Spleen (tissue), 11 donors: Measurements from ENCODE around the gene CNP. TPM values are rescaled to one million over a fixed set of nuclear protein-coding genes. Genes with fewer than 3 reads are reported as not detected.
A peak's percentile ranks its signal among the peaks of the same experiment; 100 is the strongest.
"Not testable (repeated sequence)": the region's sequence is repeated elsewhere in the genome, so short reads cannot be mapped to it uniquely, and the experiment has no call there.

Experiments used
- DNase-seq: peaks from one replicate; pipeline ENCODE4 v3.0.0-alpha.2; 2020
- H3K27ac ChIP-seq, 8 donors: fragments of 200-600 bp; sonication (generic) in 7 of 8; 1 replicate in 4 of 8; 2 replicates in 4 of 8; pipeline versions ENCODE4 v1.5.0 to v1.8.0; 2016 to 2021; ENCODE audit warnings: inconsistent platforms in 4 of 8, mild to moderate bottlenecking in 4 of 8, moderate library complexity in 1 of 8
- H3K27me3 ChIP-seq, 7 donors: fragments of 200-600 bp; sonication (generic) in 6 of 7; replicated peaks in 1 of 7; 1 replicate in 4 of 7; 2 replicates in 3 of 7; pipeline versions ENCODE4 v1.5.0 to v1.8.0; 2016 to 2021; ENCODE audit warnings: inconsistent platforms in 3 of 7, mild to moderate bottlenecking in 1 of 7
- H3K36me3 ChIP-seq, 6 donors: fragments of 200-600 bp; sonication (generic) in 5 of 6; 1 replicate in 4 of 6; 2 replicates in 2 of 6; pipeline versions ENCODE4 v1.5.0 to v1.8.0; 2016 to 2021; ENCODE audit warnings: inconsistent platforms in 2 of 6
- H3K4me1 ChIP-seq, 6 donors: fragments of 200-600 bp; sonication (generic) in 5 of 6; 1 replicate in 3 of 6; 2 replicates in 3 of 6; pipeline versions ENCODE4 v1.5.0 to v1.8.0; 2016 to 2021; ENCODE audit warnings: inconsistent platforms in 3 of 6
- H3K4me3 ChIP-seq, 8 donors: fragments of 200-600 bp; sonication (generic) in 7 of 8; 1 replicate in 4 of 8; 2 replicates in 4 of 8; pipeline versions ENCODE4 v1.5.0 to v1.8.0; 2016 to 2021; ENCODE audit warnings: inconsistent platforms in 4 of 8, mild to moderate bottlenecking in 4 of 8, moderate library complexity in 2 of 8
- H3K9me3 ChIP-seq, 8 donors: fragments of 200-600 bp; sonication (generic) in 7 of 8; 1 replicate in 4 of 8; 2 replicates in 4 of 8; pipeline versions ENCODE4 v1.5.0 to v1.8.0; 2016 to 2021; ENCODE audit warnings: inconsistent platforms in 4 of 8
- CTCF ChIP-seq, 11 experiments: fragments of 200-600 bp in 7 of 11; fragments of 450-650 bp in 4 of 11; sonication (generic) in 4 of 11; IDR thresholded peaks in 8 of 11; conservative IDR thresholded peaks in 3 of 11; 1 replicate in 7 of 11; 2 replicates in 4 of 11; pipeline versions ENCODE4 v1.4.0 to v1.8.0; 2016 to 2021; ENCODE audit warnings: antibody characterized with exemption in 11 of 11, inconsistent platforms in 4 of 11, mild to moderate bottlenecking in 1 of 11
- POLR2A ChIP-seq, 3 donors: fragments of 450-650 bp; IDR thresholded peaks; one replicate each; pipeline ENCODE4 v1.5.1; 2017; ENCODE audit warnings: antibody characterized with exemption in 3 of 3, mild to moderate bottlenecking in 1 of 3
- POLR2AphosphoS5 ChIP-seq, 3 donors: sonication (generic); formaldehyde crosslinking; IDR thresholded peaks; one replicate each; pipeline ENCODE4 v1.5.1; 2017; ENCODE audit warnings: antibody characterized with exemption in 3 of 3
- WGBS, 5 donors: extraction: QIAGEN DNeasy Blood & Tissue Kit in 3 of 5; methylation state at CpG; one replicate each; pipeline versions ENCODE4 v1.1.5 to v1.1.7; 2013 to 2018; 5-methylcytosine and 5-hydroxymethylcytosine counted together
- intact Hi-C: fragments of 100-400 bp; cut with DNase I; formaldehyde crosslinking; loops from one replicate; pipeline ENCODE4 v1.15.0; 2023; ENCODE audit warnings: low total_unique reads
- polyA plus RNA-seq, 3 donors: library from polyadenylated mRNA; stranded (reverse); fragments of 200-250 nt; gene quantifications; one replicate each; pipeline ENCODE4 v1.2.1, GENCODE V29; 2013
- total RNA-seq, 7 donors: library from RNA; depleted of rRNA in 3 of 7; stranded (reverse); fragments of >200 nt in 3 of 7; fragmentation: NEBNext Ultra II Directional in 4 of 7; extraction: Animal tissue kit (Norgen Biotek cat#: 25700) in 4 of 7; gene quantifications; one replicate each; pipeline versions ENCODE4 v1.1.0 to v1.2.1, GENCODE V29; 2016 to 2021
- donor health status: healthy with polysubstance abuse.
- donor health status: DM: no; HTN: no; CAD: no; lungs with moderate emphysema.
- donor health status: DM: no; HTN: no; CAD: no.
- donor health status: Bipolar disorder and iron deficiency.
- donor health status: healthy.
- donor health status: DM: no; HTN: no; CAD: no.
- donor health status: DM: yes; HTN: yes; CAD: no.

The CNP gene
- total and polyA plus RNA-seq, 10 donors: 22.3 to 49.8 (median 41.7) TPM

DNA sequence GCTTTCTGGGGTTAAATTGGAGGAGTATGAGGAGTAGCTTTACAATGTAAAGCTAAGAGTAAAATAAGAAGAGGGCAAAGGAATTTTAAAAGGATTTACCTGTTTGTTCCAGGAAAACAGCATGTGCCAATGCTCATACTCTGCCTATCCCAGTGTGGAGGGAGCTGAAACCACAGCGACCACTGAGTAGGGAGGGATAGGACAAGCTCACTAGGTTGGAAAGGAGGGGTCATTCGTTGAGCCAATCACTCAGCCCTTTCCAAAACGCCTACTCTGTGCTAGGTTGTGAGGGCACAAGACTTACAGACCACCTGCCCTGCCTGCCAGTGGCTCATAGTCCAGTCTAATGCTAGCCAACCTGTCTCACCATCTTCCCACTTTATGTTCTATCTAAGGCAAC, 51.7 kb downstream of the CNP start:
- Histone ChIP-seq H3K36me3 (peaks cover 0 to 36% (median 16%) of the 10 kb centered on the region in 6 donors), H3K4me1 (peaks cover 36 to 91% (median 74%) of the 10 kb centered on the region in 6 donors), H3K27ac (peak overlapping the region in 4 of 8 donors; percentile 94 to 96 (median 95)), H3K27me3 (no peaks in the 10 kb centered on the region), H3K9me3 (no peaks in the 10 kb centered on the region), H3K4me3 (peak overlapping the region in 6 of 8 donors; percentile 75 to 98 (median 92))
- 47 to 58% (median 48%) methylated on average over 3 of the region's 3 CpGs for WGBS, 5 donors
- intact Hi-C loops: loop anchor here (10.0 kb wide), 1 partner anchor 54 kb away; the partner anchor contains the start of gene CNP
- TF ChIP-seq POLR2A (IDR thresholded peaks at IDR 0.05) (no peak), CTCF (IDR thresholded peaks at IDR 0.05 in 8 of 11, conservative IDR thresholded peaks at IDR 0.05 in 3 of 11) (no peak)
- peak; percentile 31 for DNase-seq

GRCh38 chr17:42018988-42019387, 52.4 kb downstream of the CNP start:
- WGBS, 5 donors: 89 to 96% (median 92%) methylated on average over 4 of the region's 4 CpGs
- Histone ChIP-seq H3K36me3 (peaks cover 0 to 36% (median 22%) of the 10 kb centered on the region in 6 donors), H3K27me3 (no peaks in the 10 kb centered on the region), H3K27ac (no peak overlapping the region), H3K4me1 (peaks cover 30 to 91% (median 72%) of the 10 kb centered on the region in 6 donors), H3K9me3 (no peaks in the 10 kb centered on the region), H3K4me3 (no peak overlapping the region)
- intact Hi-C loops: loop anchor here (10.0 kb wide), 1 partner anchor 54 kb away; the partner anchor contains the start of gene CNP
- DNase-seq: no peak
- TF ChIP-seq POLR2AphosphoS5 (IDR thresholded peaks at IDR 0.05): no peak

DNA sequence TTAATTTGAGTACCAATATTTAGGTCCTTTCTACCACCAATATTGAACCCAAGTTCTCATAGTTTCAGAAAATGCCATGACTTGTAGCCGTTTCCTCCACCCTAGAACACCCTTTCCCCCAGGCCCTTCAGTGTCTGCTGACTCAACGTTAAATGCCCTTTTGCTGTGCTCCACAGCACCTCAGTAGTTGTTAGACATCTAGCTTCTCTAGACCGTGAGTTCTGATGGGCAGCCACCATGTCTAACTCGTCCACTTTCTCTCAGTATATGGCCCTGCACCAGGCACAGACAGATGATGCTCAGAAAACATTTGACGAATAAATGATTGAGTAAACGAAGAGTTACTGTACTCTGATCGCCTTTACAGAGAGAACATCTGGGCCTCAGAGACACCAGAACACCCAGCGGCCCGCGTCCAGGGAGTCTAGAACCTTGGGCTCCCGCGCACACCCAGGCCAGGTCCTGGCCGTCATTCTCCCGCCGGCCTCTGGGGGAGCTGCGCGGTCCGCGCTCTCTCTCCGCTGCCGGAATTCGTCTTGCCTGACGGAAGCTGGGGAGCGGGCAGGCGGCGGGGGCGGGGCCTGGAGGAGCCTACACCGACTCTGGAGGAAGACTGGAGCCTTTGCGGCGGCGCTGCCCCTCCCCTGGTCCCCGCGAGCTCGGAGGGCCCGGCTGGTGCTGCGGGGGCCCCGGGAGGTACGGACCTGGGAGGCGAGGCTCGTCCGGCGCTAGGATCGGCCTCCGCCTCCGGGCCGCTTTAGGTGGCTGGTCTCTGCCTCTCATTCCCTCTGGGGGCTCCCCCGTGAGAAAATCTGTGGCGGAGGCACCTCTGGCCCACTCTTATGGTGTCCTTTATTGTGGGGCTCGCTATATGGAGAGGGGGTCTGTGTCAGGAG, 53.2 kb downstream of the CNP start, which contains the start of gene NKIRAS2:
TSS of gene NKIRAS2 (plus strand) at position 582 of the 896 bp plus-strand sequence. CDS start 1,488 bp downstream, outside the sequence.
- Histone ChIP-seq H3K36me3 (peaks cover 0 to 39% (median 27%) of the 10 kb centered on the region in 6 donors), H3K4me1 (peaks cover 32 to 91% (median 72%) of the 10 kb centered on the region in 6 donors), H3K27me3 (no peaks in the 10 kb centered on the region), H3K9me3 (no peaks in the 10 kb centered on the region), H3K4me3 (peak within 1 kb of the TSS; percentile 72 to 88 (median 79)), H3K27ac (peak within 1 kb of the TSS; percentile 76 to 95 (median 87))
- WGBS, 5 donors: 7 to 12% (median 10%) methylated on average over 25 to 49 of the region's 49 CpGs
- TF ChIP-seq POLR2AphosphoS5 (IDR thresholded peaks at IDR 0.05) (peak; percentile 82 to 92 (median 86)), POLR2A (IDR thresholded peaks at IDR 0.05) (no peak), CTCF (IDR thresholded peaks at IDR 0.05 in 8 of 11, conservative IDR thresholded peaks at IDR 0.05 in 3 of 11) (peak; percentile 87 to 99 (median 97))
- intact Hi-C loops: loop anchor here (5.0 to 10.0 kb wide), 2 partner anchors 55 to 98 kb away; partner anchors contain the start of gene CNP
- peak; percentile 100 for DNase-seq

DNA sequence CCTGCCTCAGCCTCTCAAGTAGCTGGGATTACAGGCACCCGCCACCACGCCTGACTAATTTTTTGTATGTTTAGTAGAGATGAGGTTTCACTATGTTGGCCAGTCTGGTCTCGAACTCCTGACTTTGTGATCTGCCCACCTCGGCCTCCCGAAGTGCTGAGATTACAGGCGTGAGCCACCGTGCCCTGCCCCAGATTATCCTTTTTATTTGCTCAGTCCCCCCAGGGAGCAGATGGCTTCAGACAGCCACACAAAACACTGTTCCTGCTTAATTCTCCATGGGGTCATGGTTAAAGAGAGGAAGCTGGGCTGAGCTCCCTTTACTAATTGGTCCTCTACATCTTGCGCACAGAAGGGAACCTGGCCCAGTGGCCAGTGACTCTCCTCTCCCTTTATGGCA, 54.2 kb downstream of the CNP start:
- intact Hi-C loops: loop anchor here (5.0 kb wide), 1 partner anchor 96 kb away; no protein-coding TSS in a partner anchor
- peak overlapping the region; percentile 72 to 88 (median 79) for H3K4me3 ChIP-seq
- H3K9me3 ChIP-seq, H3K27me3 ChIP-seq: not testable (repeated sequence)
- peak overlapping the region in 2 of 8 donors; percentile 92 to 95 for H3K27ac ChIP-seq
- peaks cover 0 to 32% (median 27%) of the 10 kb centered on the region in 6 donors for H3K36me3 ChIP-seq
- 74 to 85% (median 78%) methylated on average over 8 of the region's 8 CpGs for WGBS, 5 donors
- peaks cover 30 to 91% (median 69%) of the 10 kb centered on the region in 6 donors for H3K4me1 ChIP-seq
- DNase-seq: peak; percentile 45
